GM12878 (cell line): ENCODE results near the gene PFKL. TPM values are rescaled to one million over a fixed set of nuclear protein-coding genes. Genes with fewer than 3 reads are reported as not detected.

Source experiments
- ATAC-seq: fragments of 200-7000 bp; cut with Tn5 transposase; 3 replicates; pipeline ENCODE4 v1.9.1; 2020; ENCODE audit warnings: mild to moderate bottlenecking, moderate library complexity
- BruUV-seq: library from RNA; stranded (reverse); fragments of 400-500 nt; replicated peaks from 2 replicates; lab custom pipeline; 2021; lab: Mats Ljungman, UMichigan
- CTCF ChIA-PET: fragments of 300-600 bp; sonication (Branson Sonifier 250); formaldehyde crosslinking; extraction: SDS; loops from one replicate; lab custom pipeline; 2021; ENCODE audit warnings: inconsistent platforms; lab: Yijun Ruan, JAX
- POLR2A ChIA-PET: fragments of 350-600 bp; formaldehyde crosslinking; extraction: SDS; loops from one replicate; lab custom pipeline; 2021; ENCODE audit warnings: inconsistent platforms; lab: Charles Lee
- RAD21 ChIA-PET: fragments of 300-600 bp; sonication (Branson Sonifier 250); formaldehyde crosslinking; loops from one replicate; lab custom pipeline; 2023; ENCODE audit warnings: antibody characterized with exemption; ENCODE audit not compliant: unreplicated experiment; lab: Charles Lee
- SMC1A ChIA-PET: fragments of 300-600 bp; sonication (Branson Sonifier 250); formaldehyde crosslinking; loops from one replicate; lab custom pipeline; 2023; ENCODE audit not compliant: unreplicated experiment, uncharacterized antibody; lab: Charles Lee
- DNase-seq: peaks from one replicate; pipeline ENCODE4 v3.0.0-alpha.2; 2011; ENCODE audit warnings: low read depth, low spot score
- FAIRE-seq: peaks from 3 replicates; lab custom pipeline; 2011; peaks lifted over from hg19 to GRCh38; lab: Jason Lieb, UNC
- H2AFZ ChIP-seq: 2 replicates; pipeline ENCODE4 v1.6.0; 2011; ENCODE audit warnings: low read depth, low read length, control low read depth; ENCODE audit not compliant: control insufficient read depth
- H3K27ac ChIP-seq: 2 replicates; pipeline ENCODE4 v1.5.1; 2011; ENCODE audit warnings: control low read depth; ENCODE audit not compliant: control insufficient read depth, insufficient read depth
- H3K27me3 ChIP-seq, 2 experiments: replicated peaks in 1 of 2; 2 replicates each; pipeline versions ENCODE4 v1.6.0 to v1.6.1; 2011; ENCODE audit warnings: low read length in 1 of 2; ENCODE audit not compliant: control insufficient read depth in 2 of 2, insufficient read depth in 2 of 2
- H3K36me3 ChIP-seq, 2 experiments: 2 replicates each; pipeline ENCODE4 v1.5.1; 2011; ENCODE audit warnings: low read length in 1 of 2; ENCODE audit not compliant: control insufficient read depth in 2 of 2, insufficient read depth in 2 of 2
- H3K4me1 ChIP-seq: 2 replicates; pipeline ENCODE4 v1.6.1; 2011; ENCODE audit warnings: mild to moderate bottlenecking, low read length, moderate library complexity, mixed read lengths; ENCODE audit not compliant: control insufficient read depth, insufficient read depth
- H3K4me2 ChIP-seq: 2 replicates; pipeline ENCODE4 v1.6.0; 2011; ENCODE audit warnings: control low read depth; ENCODE audit not compliant: control insufficient read depth, insufficient read depth
- H3K4me3 ChIP-seq: fragments of 200-600 bp; sonication (generic); 2 replicates; pipeline ENCODE4 v1.5.1; 2016
- H3K79me2 ChIP-seq: 2 replicates; pipeline ENCODE4 v1.6.0; 2011; ENCODE audit warnings: low read length; ENCODE audit not compliant: control insufficient read depth, insufficient read depth
- H3K9ac ChIP-seq: 2 replicates; pipeline ENCODE4 v1.8.0; 2011; ENCODE audit warnings: low read length, control low read depth, mixed read lengths; ENCODE audit not compliant: control insufficient read depth, insufficient read depth
- H3K9me3 ChIP-seq: replicated peaks from 3 replicates; pipeline ENCODE4 v1.5.1; 2011; ENCODE audit warnings: mild to moderate bottlenecking, low read length; ENCODE audit not compliant: control insufficient read depth, insufficient read depth
- H4K20me1 ChIP-seq: 2 replicates; pipeline ENCODE4 v1.6.0; 2011; ENCODE audit not compliant: control insufficient read depth, insufficient read depth
- BCL11A ChIP-seq: IDR thresholded peaks from 2 replicates; pipeline ENCODE4 v1.6.1; 2011; ENCODE audit warnings: low read depth, low read length
- CBX3 ChIP-seq: fragments of 200-600 bp; sonication (generic); IDR thresholded peaks from 2 replicates; pipeline ENCODE4 v1.6.1; 2016; ENCODE audit warnings: low read depth, borderline replicate concordance
- EED ChIP-seq: sonication (generic); IDR thresholded peaks from 2 replicates; pipeline ENCODE4 v1.6.1; 2016; ENCODE audit warnings: antibody characterized with exemption, low read depth
- IKZF1 ChIP-seq: fragments of 450-650 bp; conservative IDR thresholded peaks from 2 replicates; pipeline ENCODE4 v1.6.1; 2017; ENCODE audit warnings: antibody characterized with exemption, mild to moderate bottlenecking
- POLR2AphosphoS2 ChIP-seq: IDR thresholded peaks from 2 replicates; pipeline ENCODE4 v1.6.1; 2011; ENCODE audit warnings: low read depth, mild to moderate bottlenecking, low read length, improper control_type of control experiment, moderate library complexity
- SMARCA5 ChIP-seq: fragments of 450-650 bp; IDR thresholded peaks from 2 replicates; pipeline ENCODE4 v1.6.1; 2017; ENCODE audit warnings: mild to moderate bottlenecking
- WGBS: methylation state at CpG from one replicate; pipeline ENCODE4 v1.1.6; 2016; ENCODE audit warnings: low lambda C conversion rate; ENCODE audit not compliant: insufficient replicate concordance, insufficient coverage; ENCODE audit errors: missing lambda C conversion rate; 5-methylcytosine and 5-hydroxymethylcytosine counted together
- in situ Hi-C: fragments of 300-500 bp; cut with MboI; formaldehyde crosslinking; loops from 9 replicates; pipeline ENCODE4 v1.14.3; 2018; ENCODE audit warnings: mixed read lengths
- intact Hi-C: fragments of 100-400 bp; cut with micrococcal nuclease; formaldehyde crosslinking; loops from one replicate; pipeline ENCODE4 v1.14.2; 2022; ENCODE audit not compliant: unreplicated experiment
- polyA plus RNA-seq, 11 experiments: library from polyadenylated mRNA; depleted of rRNA in 4 of 11; unstranded in 6 of 11; stranded (reverse) in 5 of 11; fragments of >200 nt; fragmentation: Nextera tagmentation in 4 of 11; fragmentation: Illumina TruSeq in 1 of 11; extraction: Ambion mirVana in 4 of 11; extraction: Trizol in 1 of 11; gene quantifications; 1 replicate in 1 of 11; 2 replicates in 10 of 11; pipeline versions ENCODE4 v1.2.1 to v1.2.3, GENCODE V29; 2011 to 2016; ENCODE audit warnings: inconsistent platforms in 2 of 11, missing spikeins in 2 of 11, low read depth in 1 of 11
- total RNA-seq, 4 experiments: library from RNA; depleted of rRNA in 3 of 4; stranded (reverse); fragments of >200 nt in 3 of 4; fragmentation: Illumina TruSeq in 1 of 4; extraction: Trizol in 1 of 4; gene quantifications; 2 replicates each; pipeline versions ENCODE4 v1.2.1 to v1.2.3, GENCODE V29; 2013 to 2021
- TF ChIP-seq, protein P1 (sequence below): fragments of 450-650 bp; IDR thresholded peaks from 2 replicates; pipeline ENCODE4 v1.6.1; 2016; ENCODE audit warnings: mild to moderate bottlenecking, moderate library complexity, borderline replicate concordance
- TF ChIP-seq, protein P2 (sequence below): IDR thresholded peaks from 2 replicates; pipeline ENCODE4 v1.6.1; 2011; ENCODE audit warnings: borderline replicate concordance, low read depth, mild to moderate bottlenecking, moderate library complexity, low read length; ENCODE audit not compliant: insufficient read depth, poor library complexity, severe bottlenecking
- TF ChIP-seq, protein P3 (sequence below): IDR thresholded peaks from 2 replicates; pipeline ENCODE4 v1.6.1; 2011; ENCODE audit warnings: borderline replicate concordance, low read depth, mild to moderate bottlenecking, moderate library complexity, mixed read lengths, low read length; ENCODE audit not compliant: insufficient read depth; ENCODE audit errors: extremely low read length

PFKL gene
- total and polyA plus RNA-seq, 10 of the 15 experiments (the other 5 are each of a cell fraction or from before 2014, with no cell fraction given): 1.2 to 192 (median 112) TPM

DNA sequence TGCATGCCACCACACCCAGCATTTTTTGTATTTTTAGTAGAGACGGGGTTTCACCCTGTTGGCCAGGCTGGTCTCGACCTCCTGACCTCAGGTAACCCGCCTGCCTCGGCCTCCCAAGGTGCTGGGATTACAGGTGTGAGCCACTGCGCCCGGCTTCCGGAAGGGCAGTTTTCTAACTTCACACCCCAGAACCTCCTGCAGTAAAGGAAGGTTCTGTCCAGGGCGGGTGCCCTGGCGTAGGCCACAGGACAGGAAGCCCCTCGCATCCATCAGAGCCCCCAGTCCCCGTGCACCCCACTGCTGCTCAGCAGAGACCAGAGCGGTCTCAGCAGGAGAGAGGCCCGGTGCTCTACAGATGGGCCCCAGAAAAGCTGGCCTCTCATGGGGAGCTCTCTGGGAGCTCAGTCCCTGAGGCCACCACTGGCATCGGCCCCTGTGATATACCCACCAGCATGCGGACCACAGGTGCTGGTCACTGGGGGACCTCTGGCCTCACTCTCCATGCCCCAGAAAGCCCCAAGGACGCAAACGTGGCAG lies 34.1 kb upstream of the PFKL start:
- Histone ChIP-seq H3K4me3 (no peak overlapping the region), H3K4me1 (no peaks in the 10 kb centered on the region; the same call in 1 of the 2 replicates), H3K27me3 (no peaks in the 10 kb centered on the region), H3K79me2 (no peaks in the 10 kb centered on the region), H3K27ac (no peak overlapping the region), H4K20me1 (no peaks in the 10 kb centered on the region), H3K4me2 (no peak overlapping the region), H3K36me3 (no peaks in the 10 kb centered on the region), H3K9me3 (no peaks in the 10 kb centered on the region), H2AFZ (no peak overlapping the region), H3K9ac (no peak overlapping the region)
- intact Hi-C loops (no loop called here), in situ Hi-C loops (no loop called here)
- FAIRE-seq: no peak
- BruUV-seq: no TSS peak
- ChIA-PET CTCF (interaction anchor here (0.6 kb wide), 1 partner anchor 515 kb away, joined by 3 read pairs; no protein-coding TSS in a partner anchor), SMC1A (no interaction called here), POLR2A (interaction anchor here (0.6 kb wide), 1 partner anchor 32 kb away, joined by 3 read pairs; no protein-coding TSS in a partner anchor), RAD21 (interaction anchor here (1.2 kb wide), 1 partner anchor 32 kb away, joined by 4 read pairs; no protein-coding TSS in a partner anchor)
- ATAC-seq: no peak
- DNase-seq: no peak
- WGBS: 59% methylated on average over 17 of the region's 17 CpGs
- no peak for TF ChIP-seq SMARCA5
- no peak for TF ChIP-seq IKZF1
- no peak for TF ChIP-seq POLR2AphosphoS2
- TF ChIP-seq, protein P1, sequence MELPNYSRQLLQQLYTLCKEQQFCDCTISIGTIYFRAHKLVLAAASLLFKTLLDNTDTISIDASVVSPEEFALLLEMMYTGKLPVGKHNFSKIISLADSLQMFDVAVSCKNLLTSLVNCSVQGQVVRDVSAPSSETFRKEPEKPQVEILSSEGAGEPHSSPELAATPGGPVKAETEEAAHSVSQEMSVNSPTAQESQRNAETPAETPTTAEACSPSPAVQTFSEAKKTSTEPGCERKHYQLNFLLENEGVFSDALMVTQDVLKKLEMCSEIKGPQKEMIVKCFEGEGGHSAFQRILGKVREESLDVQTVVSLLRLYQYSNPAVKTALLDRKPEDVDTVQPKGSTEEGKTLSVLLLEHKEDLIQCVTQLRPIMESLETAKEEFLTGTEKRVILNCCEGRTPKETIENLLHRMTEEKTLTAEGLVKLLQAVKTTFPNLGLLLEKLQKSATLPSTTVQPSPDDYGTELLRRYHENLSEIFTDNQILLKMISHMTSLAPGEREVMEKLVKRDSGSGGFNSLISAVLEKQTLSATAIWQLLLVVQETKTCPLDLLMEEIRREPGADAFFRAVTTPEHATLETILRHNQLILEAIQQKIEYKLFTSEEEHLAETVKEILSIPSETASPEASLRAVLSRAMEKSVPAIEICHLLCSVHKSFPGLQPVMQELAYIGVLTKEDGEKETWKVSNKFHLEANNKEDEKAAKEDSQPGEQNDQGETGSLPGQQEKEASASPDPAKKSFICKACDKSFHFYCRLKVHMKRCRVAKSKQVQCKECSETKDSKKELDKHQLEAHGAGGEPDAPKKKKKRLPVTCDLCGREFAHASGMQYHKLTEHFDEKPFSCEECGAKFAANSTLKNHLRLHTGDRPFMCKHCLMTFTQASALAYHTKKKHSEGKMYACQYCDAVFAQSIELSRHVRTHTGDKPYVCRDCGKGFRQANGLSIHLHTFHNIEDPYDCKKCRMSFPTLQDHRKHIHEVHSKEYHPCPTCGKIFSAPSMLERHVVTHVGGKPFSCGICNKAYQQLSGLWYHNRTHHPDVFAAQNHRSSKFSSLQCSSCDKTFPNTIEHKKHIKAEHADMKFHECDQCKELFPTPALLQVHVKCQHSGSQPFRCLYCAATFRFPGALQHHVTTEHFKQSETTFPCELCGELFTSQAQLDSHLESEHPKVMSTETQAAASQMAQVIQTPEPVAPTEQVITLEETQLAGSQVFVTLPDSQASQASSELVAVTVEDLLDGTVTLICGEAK: no peak
- TF ChIP-seq, protein P2, sequence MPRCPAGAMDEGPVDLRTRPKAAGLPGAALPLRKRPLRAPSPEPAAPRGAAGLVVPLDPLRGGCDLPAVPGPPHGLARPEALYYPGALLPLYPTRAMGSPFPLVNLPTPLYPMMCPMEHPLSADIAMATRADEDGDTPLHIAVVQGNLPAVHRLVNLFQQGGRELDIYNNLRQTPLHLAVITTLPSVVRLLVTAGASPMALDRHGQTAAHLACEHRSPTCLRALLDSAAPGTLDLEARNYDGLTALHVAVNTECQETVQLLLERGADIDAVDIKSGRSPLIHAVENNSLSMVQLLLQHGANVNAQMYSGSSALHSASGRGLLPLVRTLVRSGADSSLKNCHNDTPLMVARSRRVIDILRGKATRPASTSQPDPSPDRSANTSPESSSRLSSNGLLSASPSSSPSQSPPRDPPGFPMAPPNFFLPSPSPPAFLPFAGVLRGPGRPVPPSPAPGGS: no peak
- no peak for TF ChIP-seq BCL11A
- no peak for TF ChIP-seq EED
- TF ChIP-seq CBX3: no peak
- TF ChIP-seq, protein P3, sequence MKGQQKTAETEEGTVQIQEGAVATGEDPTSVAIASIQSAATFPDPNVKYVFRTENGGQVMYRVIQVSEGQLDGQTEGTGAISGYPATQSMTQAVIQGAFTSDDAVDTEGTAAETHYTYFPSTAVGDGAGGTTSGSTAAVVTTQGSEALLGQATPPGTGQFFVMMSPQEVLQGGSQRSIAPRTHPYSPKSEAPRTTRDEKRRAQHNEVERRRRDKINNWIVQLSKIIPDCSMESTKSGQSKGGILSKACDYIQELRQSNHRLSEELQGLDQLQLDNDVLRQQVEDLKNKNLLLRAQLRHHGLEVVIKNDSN: no peak
- TF ChIP-seq, all 136 proteins: peak for 0
